Stimulated activated CD4-positive, alpha-beta T cell treated with anti-CD3 and anti-CD28 coated beads, Interleukin-15, amount 100 ng/mL, for 1 hour (primary cell): ENCODE data around the gene SH3RF3.
"Not testable (repeated sequence)": the region's sequence is repeated elsewhere in the genome, so short reads cannot be mapped to it uniquely, and the experiment has no call there.

Source experiments
- DNase-seq, 2 donors: peaks; one replicate each; pipeline ENCODE4 v3.0.0-alpha.2; 2020; ENCODE audit warnings: low read depth in 1 of 2, low spot score in 1 of 2

SH3RF3 gene

DNA sequence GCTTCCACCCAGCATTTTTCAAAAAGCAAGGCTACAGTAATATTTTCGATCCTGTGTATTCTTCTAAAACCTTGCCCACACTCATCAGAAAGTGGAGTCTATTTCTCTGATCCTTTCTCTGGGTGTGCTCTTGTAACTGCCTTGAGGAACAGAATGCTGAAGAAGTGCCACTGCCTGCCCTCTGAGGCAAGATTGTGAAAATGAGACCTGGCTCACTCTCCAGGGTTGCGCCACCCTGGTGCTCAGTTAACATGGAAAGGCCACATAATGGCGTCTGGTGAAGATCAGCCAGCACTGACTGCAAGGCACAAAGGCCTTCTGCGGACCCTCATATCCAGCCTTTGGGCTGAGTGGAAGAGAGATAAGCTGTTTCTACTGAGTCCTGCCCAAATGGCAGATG, 11.2 kb upstream of the SH3RF3 start:
- DNase-seq = no peak

- DNase-seq = no peak
Measured at GRCh38 chr2:109118321-109118720, 10.7 kb upstream of the SH3RF3 start.

GRCh38 chr2:109120166-109120565, 8.8 kb upstream of the SH3RF3 start:
- no peak for DNase-seq

GRCh38 chr2:109120686-109121085, 8.3 kb upstream of the SH3RF3 start:
- not testable (repeated sequence) for DNase-seq

GRCh38 chr2:109123586-109124201, 5.3 kb upstream of the SH3RF3 start:
- no peak for DNase-seq

DNA sequence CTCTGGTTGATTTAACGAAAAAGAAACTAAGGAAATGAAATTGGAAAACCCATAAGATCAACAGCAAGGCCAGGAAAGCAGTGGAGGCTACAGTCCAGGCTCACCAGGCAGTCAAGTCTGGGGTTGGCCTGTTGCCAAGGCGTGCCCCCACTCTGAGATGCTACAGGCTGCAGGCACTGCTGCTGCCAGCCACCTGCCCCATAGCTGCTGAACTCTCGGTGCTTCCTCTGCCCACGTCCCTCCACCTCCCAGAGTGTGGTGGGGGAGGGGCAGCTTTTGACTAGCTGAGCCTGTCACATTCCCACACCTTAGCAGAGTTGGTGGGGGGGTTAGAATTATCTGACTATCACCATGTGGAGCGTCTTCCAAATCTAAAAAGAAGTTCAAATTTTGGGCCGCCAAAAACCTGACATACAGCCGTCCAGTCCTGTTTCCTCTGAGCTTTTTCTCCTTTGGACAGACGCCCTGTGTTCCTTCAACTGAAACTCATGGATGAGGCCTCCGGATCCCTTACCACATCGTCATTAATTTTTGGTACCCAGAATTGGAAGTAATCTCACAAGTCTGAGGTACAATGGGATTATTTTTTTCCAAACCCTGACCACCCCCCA, 3.9 kb upstream of the SH3RF3 start:
- no peak for DNase-seq

DNA sequence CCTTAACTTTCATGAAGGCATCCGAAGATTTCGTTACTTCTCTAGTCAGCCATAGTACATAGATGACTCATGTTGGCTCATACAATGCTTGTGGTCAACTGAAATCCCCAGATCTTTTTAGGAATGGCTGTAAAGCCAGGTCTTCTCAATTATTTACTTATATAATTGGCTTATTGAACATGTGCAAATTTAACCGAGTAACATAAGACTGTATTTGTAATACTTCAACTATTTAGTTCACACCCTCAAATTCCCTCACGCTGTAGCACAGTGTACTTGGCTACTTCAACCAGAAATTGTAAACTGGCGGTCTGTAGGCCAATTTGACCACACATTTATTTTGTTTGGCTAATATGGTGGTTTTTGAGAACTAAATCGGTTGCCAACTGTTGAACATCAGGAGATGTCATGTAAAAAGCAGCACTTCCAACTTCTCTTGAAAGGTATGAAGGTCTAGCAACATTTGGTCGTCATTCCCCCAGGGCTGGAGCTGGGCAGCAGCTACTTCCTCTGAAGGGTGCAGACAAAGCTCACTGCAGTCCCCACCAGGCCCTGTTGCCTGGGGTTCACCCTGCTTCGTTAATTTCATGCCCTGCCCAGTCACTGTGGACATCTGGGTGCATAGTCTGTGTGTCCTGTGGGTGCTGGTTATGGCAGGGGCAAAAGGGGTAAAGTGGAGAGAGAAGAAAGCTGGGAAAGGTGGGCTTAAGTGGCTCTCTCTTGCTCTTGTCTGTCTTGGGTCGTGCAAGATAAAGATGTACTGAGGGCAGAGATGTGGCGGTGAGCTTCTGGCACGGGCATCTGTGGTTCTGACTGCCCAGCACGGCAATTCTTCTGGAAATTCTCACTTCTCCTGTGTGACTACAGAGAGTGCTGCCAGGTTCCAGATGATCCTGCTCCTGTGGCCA, 3.2 kb upstream of the SH3RF3 start:
- no peak for DNase-seq

DNA sequence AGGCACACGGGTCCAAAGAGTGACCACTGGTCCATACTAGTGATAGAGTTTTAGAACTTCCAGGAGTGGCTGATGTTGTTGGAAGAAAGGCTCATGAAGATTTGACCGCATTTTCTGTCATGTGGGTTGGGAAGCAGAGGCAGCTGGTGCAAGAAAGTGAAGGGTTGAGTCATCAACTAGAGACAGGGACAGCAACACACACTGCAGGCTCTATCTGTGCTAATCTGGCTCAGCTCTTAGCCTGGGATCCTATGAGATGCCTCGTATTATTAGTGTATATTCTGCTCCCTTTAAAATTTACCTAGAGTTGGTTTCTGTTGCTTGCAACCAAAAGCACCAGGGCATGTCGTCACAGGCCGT, 2.5 kb upstream of the SH3RF3 start:
- no peak for DNase-seq

GRCh38 chr2:109127556-109127955, 1.4 kb upstream of the SH3RF3 start:
- DNase-seq = no peak

DNA sequence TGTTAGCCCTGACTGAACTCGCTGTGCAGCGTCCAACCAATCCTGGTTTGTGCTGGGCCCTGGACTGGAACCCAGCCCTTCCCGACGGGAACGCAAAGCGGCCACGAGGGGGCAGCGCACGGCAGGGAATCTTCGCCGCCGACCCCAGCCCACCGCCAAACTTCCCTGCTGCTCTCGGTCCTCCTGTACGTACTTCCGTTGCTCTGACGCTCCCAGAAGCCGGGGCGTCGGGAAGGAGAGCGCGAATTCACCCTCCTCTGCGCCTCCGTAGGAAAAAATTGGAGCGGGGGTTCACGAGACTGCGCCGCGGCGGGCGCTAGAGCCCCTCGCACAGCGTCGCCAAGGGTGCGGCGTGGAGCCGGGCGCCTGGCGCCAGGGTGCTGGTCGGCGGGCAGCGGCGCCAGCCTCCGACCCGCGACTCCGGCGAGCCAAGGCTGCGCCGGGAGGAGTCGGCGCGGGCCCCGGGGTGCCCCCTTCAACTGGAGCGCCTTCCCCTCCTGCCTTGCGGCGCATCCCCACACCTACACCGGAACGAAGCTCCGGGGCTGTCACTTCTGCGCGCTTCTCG, 873 bp upstream of the SH3RF3 start:
- peak in 1 of 2 donors; percentile 56 for DNase-seq

GRCh38 chr2:109129356-109129920, 433 bp downstream of the SH3RF3 start:
- DNase-seq = no peak

DNA sequence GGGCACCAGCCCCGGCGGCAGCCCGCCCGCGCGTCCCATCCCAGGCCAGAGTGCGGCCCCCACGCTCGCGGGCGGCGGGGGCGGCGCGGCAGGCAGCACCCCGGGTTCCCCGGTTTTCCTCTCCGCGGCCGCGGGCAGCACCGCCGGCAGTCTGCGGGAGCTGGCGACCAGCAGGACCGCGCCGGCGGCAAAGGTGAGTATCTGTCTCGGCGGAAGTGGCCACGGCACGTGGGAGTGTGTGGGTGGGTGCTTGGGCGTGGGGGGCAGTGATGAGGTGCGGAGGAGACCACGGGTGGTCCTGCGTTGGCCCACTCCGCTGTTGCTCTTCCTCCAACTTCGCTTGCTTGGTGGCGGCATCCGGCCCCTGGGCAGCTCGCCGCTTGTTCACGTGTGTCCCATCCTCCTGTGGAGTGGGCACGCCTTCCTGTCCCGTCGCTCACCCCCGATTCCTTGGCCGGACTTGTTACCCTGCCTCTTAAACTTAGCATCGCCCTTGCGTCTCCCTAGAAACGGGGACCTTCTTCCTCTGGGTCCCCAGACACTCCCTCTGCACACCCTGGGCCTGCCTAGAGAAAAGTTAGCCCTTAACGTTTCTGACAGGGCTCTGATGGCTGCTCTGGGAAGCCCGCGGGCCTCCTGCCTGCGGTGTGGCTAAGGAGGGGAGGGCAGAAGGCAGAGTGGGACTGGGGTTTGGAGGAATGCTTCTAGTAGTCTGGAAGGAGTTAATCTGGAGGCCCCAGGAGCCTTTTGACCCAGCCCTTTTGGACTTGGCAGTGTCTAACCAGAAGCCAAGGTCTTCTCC, 1.1 kb downstream of the SH3RF3 start:
- DNase-seq = no peak

DNA sequence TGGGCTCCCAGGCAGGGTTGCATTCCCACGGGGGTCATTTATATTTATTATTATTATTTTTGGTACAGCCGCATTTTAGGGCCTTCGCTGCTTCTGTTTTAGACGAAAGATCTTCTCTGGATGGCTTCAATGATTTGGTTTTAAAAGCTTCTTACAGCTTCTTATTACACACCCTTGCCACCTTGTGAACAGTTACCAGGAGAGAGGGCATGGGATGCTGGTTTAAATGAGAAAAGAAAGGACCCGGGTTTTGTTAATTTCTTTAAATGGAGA, 1.7 kb downstream of the SH3RF3 start:
- no peak for DNase-seq

GRCh38 chr2:109131777-109132176, 2.8 kb downstream of the SH3RF3 start:
- no peak for DNase-seq

- DNase-seq = no peak
Measured at GRCh38 chr2:109132626-109133025, 3.6 kb downstream of the SH3RF3 start.

- no peak for DNase-seq
Measured at GRCh38 chr2:109133746-109134145, 4.7 kb downstream of the SH3RF3 start.

DNA sequence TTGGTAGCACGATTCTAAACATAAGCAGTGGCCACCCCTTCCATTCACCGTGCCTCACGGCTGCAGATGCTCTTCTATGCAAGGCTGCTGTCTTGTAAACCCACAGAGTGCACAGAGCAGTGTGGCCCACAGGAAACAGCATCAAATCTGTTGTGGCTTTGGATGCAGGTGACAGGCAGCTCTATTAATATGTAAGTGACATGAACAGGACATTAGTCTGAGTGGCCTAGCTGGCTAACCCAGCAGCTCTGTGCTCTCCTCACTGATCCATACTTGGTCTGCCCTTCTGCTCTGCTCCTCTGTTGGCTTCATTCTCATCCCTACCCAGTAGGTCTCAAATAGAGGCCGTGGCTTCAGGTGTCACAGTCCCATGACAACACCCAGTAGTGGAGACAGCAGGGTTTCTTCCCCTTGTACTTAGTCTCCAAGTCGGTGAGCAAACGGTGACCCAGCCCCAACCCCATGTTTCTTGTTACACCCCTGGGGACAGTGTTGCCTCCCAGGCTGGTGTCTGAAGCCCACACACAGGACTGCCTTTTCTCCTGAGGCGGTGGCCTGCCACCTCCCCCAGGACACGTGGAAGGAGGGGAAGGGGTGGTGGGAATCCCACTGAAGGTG, 5.8 kb downstream of the SH3RF3 start:
- DNase-seq = no peak

DNA sequence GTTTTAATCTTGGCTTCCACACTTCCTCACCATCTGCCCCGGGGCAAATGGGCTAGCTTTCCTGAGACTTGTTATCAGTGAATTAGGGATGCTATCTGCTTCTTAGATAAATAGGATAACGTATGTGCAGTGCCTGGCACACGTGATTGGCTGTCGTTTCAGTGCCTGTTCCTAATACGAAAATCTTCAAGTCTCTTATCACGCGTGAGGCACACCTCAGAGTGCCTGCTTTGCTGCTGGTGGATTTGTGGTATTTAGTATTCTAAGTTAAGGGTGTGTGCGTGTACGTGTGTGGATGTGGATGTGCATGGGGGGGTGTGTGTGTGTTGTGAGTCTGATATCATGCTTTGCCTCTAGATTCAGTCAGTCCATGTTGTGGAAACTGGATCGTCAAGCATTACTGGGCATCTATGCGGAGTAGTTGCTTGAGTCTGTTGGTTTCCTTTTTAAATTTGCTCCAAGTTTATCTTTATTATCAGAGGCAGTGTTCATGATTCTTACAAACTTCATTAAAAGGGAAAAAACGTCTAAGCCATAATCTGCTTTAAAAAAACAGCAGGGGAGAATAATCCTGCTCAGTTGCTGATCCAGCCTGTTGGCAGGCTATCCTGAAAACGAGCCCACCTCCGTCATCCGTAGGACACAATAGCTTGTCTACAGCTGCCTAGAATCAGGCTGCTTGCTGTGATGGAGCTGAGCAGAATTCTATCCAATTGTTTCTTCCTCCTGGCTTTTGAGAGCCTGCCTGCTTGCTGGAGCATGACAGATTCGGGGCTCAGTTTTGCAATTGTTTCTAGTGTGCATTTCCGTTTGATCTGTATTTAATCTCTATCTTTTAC, 6.6 kb downstream of the SH3RF3 start:
- DNase-seq = no peak

DNA sequence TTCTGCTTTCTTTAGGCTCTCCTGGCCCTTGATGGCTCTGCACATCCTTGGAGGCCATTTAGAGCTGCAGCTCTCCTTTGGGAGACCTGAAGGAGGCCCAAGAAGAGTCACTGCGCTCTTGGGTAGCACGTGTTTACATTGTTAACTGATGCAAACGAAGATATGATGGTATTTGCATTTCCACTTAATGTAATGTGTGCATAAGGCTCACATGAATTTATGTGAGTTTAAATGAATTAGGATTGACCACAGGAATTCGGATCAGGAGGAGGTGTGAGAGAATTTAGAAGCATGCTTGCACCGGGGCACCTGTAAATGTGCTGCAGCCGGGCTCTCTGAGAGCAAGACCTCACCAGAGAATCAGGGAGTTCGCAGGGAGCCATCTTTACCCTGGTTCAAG, 7.5 kb downstream of the SH3RF3 start:
- no peak for DNase-seq

- DNase-seq = no peak
Measured at GRCh38 chr2:109137616-109138015, 8.6 kb downstream of the SH3RF3 start.
